ENCODE data around the gene TP53BP2. TPM values are rescaled to one million over a fixed set of nuclear protein-coding genes. Genes with fewer than 3 reads are reported as not detected.
A peak's percentile ranks its signal among the peaks of the same experiment; 100 is the strongest.

Gene TP53BP2
- total and polyA plus RNA-seq, 2 donors (not counting 3 experiments of a cell fraction or from before 2014, with no cell fraction given): 21.9 to 51.9 TPM

- Histone ChIP-seq H3K27ac (ENCODE audit: insufficient read depth, low read depth, low read length) (no peak overlapping the region), H3K27me3 (ENCODE audit: control insufficient read depth in 2 of 2, insufficient read depth in 2 of 2, low read length in 2 of 2) (no peaks in the 10 kb centered on the region), H3K9me3 (replicated peaks; ENCODE audit: control insufficient read depth, insufficient read depth, low read length) (no peaks in the 10 kb centered on the region), H3K36me3 (ENCODE audit: control insufficient read depth in 2 of 2, extremely low read depth in 1 of 2, insufficient read depth in 2 of 2, low read length in 2 of 2) (peaks cover 33 to 60% of the 10 kb centered on the region in 2 experiments), H3K9ac (replicated peaks; ENCODE audit: extremely low read depth, insufficient read depth, low read length) (no peak overlapping the region), H3K79me2 (ENCODE audit: control insufficient read depth, insufficient read depth, low read length) (peaks cover 6% of the 10 kb centered on the region), H3K4me2 (ENCODE audit: insufficient read depth, low read length) (no peak overlapping the region), H3K4me1 (ENCODE audit: control insufficient read depth, extremely low read depth, insufficient read depth, low read length) (no peaks in the 10 kb centered on the region), H2AFZ (ENCODE audit: low read depth, low read length) (no peak overlapping the region), H3K4me3 (replicated peaks in 1 of 3; ENCODE audit: insufficient read depth in 1 of 3, low read depth in 1 of 3, low read length in 3 of 3) (no peak overlapping the region), H4K20me1 (replicated peaks; ENCODE audit: control insufficient read depth, extremely low read depth, insufficient read depth, low read length) (no peaks in the 10 kb centered on the region), H3K9me1 (replicated peaks; ENCODE audit: control insufficient read depth, extremely low read depth, insufficient read depth, low read length) (no peaks in the 10 kb centered on the region)
- FAIRE-seq: no peak
- DNase-seq (ENCODE audit: low read depth, low spot score): no peak
- no TSS peak for BruUV-seq (replicated peaks)
- TF ChIP-seq EZH2 (IDR thresholded peaks at IDR 0.05; ENCODE audit: borderline replicate concordance, low read depth, low read length, severe bottlenecking) (no peak), MAX (IDR thresholded peaks at IDR 0.05; ENCODE audit: insufficient read depth, insufficient read length) (no peak), POLR2AphosphoS5 (IDR thresholded peaks at IDR 0.05; ENCODE audit: insufficient read depth, low read depth, low read length) (no peak), POLR2A (IDR thresholded peaks at IDR 0.05; ENCODE audit: low read depth, low read length) (peak; percentile 14), JUN (IDR thresholded peaks at IDR 0.05; ENCODE audit: borderline replicate concordance, insufficient read depth, insufficient read length, low read depth) (no peak), GATA2 (IDR thresholded peaks at IDR 0.05; ENCODE audit: insufficient read depth, insufficient read length, low read depth, low read length) (no peak), MYC (IDR thresholded peaks at IDR 0.05; ENCODE audit: low read depth, low read length) (no peak), FOS (IDR thresholded peaks at IDR 0.05; ENCODE audit: borderline replicate concordance, insufficient read depth, low read length) (no peak)
- ChIA-PET CTCF (no interaction called here), POLR2A (no interaction called here)
- intact Hi-C loops (cut with micrococcal nuclease) (no loop called here), dilution Hi-C loops (cut with MboI; ENCODE audit: extremely low pct_ligation_motif_present, low sequenced_read_pairs) (no loop called here)
Measured at GRCh38 chr1:223754681-223755431, 90.9 kb downstream of the TP53BP2 start.
